HAP-1 (cell line): Measurements from ENCODE around the gene C13orf42.
"Not testable (repeated sequence)": the region's sequence is repeated elsewhere in the genome, so short reads cannot be mapped to it uniquely, and the experiment has no call there.

Source experiments
- DNase-seq, 2 experiments: peaks; one replicate each; pipeline ENCODE4 v3.0.0-alpha.2; 2016 to 2020; ENCODE audit warnings: low spot score in 2 of 2
- H3K27me3 ChIP-seq: fragments of 250-450 bp; sonication (Bioruptor Pico); 2 replicates; pipeline ENCODE4 v1.5.1; 2020; ENCODE audit warnings: low read depth, mild to moderate bottlenecking, moderate library complexity
- H3K36me3 ChIP-seq: fragments of 250-450 bp; sonication (Bioruptor Pico); replicated peaks from 2 replicates; pipeline ENCODE4 v1.5.1; 2020; ENCODE audit warnings: mild to moderate bottlenecking
- H3K4me1 ChIP-seq: fragments of 250-450 bp; sonication (Bioruptor Pico); 2 replicates; pipeline ENCODE4 v1.5.1; 2020; ENCODE audit warnings: mild to moderate bottlenecking
- H3K4me3 ChIP-seq: fragments of 250-450 bp; sonication (Bioruptor Pico); 2 replicates; pipeline ENCODE4 v1.5.1; 2020; ENCODE audit warnings: mild to moderate bottlenecking, moderate library complexity
- H3K9me3 ChIP-seq: fragments of 250-450 bp; sonication (Bioruptor Pico); 2 replicates; pipeline ENCODE4 v1.5.1; 2020; ENCODE audit warnings: mild to moderate bottlenecking, moderate library complexity
- in situ Hi-C: fragments of 300-500 bp; cut with MboI; formaldehyde crosslinking; loops from 3 replicates; pipeline ENCODE4 v1.14.3; 2020; ENCODE audit warnings: low sequenced_read_pairs, inconsistent platforms, mixed read lengths

The C13orf42 gene

GRCh38 chr13:51111997-51112396 is 923 bp upstream of the C13orf42 start:
- Histone ChIP-seq H3K36me3 (no peaks in the 10 kb centered on the region), H3K4me1 (no peaks in the 10 kb centered on the region), H3K4me3 (no peak overlapping the region), H3K27me3 (no peaks in the 10 kb centered on the region), H3K9me3 (no peaks in the 10 kb centered on the region)
- in situ Hi-C loops: loop anchor here (10.0 kb wide), 1 partner anchor 683 kb away; no protein-coding TSS in a partner anchor
- no peak for DNase-seq

GRCh38 chr13:51107996-51108395 is 3.1 kb downstream of the C13orf42 start:
- Histone ChIP-seq H3K9me3 (no peaks in the 10 kb centered on the region), H3K36me3 (no peaks in the 10 kb centered on the region), H3K27me3 (no peaks in the 10 kb centered on the region), H3K4me3 (no peak overlapping the region), H3K4me1 (no peaks in the 10 kb centered on the region)
- in situ Hi-C loops: no loop called here
- no peak for DNase-seq

GRCh38 chr13:51105046-51105445 is 6.0 kb downstream of the C13orf42 start:
- no peaks in the 10 kb centered on the region for H3K9me3 ChIP-seq
- DNase-seq: no peak
- in situ Hi-C loops: no loop called here
- no peaks in the 10 kb centered on the region for H3K36me3 ChIP-seq
- no peak overlapping the region for H3K4me3 ChIP-seq
- no peaks in the 10 kb centered on the region for H3K27me3 ChIP-seq
- no peaks in the 10 kb centered on the region for H3K4me1 ChIP-seq

- Histone ChIP-seq H3K4me1 (no peaks in the 10 kb centered on the region), H3K36me3 (no peaks in the 10 kb centered on the region), H3K27me3 (no peaks in the 10 kb centered on the region), H3K4me3 (no peak overlapping the region), H3K9me3 (no peaks in the 10 kb centered on the region)
- in situ Hi-C loops: no loop called here
- no peak for DNase-seq
These were observed 9.3 kb downstream of the C13orf42 start for GRCh38 chr13:51101636-51102235.

- Histone ChIP-seq H3K9me3 (no peaks in the 10 kb centered on the region), H3K36me3 (no peaks in the 10 kb centered on the region), H3K4me3 (no peak overlapping the region), H3K4me1 (no peaks in the 10 kb centered on the region), H3K27me3 (no peaks in the 10 kb centered on the region)
- in situ Hi-C loops: loop anchor here (25.0 kb wide), 1 partner anchor 90 kb away; no protein-coding TSS in a partner anchor
- DNase-seq: no peak
These were observed 13.6 kb downstream of the C13orf42 start for GRCh38 chr13:51097353-51098043.

GRCh38 chr13:51096131-51096530 is 14.9 kb downstream of the C13orf42 start:
- no peaks in the 10 kb centered on the region for H3K36me3 ChIP-seq
- in situ Hi-C loops: loop anchor here (25.0 kb wide), 1 partner anchor 91 kb away; no protein-coding TSS in a partner anchor
- DNase-seq: no peak

GRCh38 chr13:51093574-51093973 is 17.5 kb downstream of the C13orf42 start:
- H3K4me1 ChIP-seq: no peaks in the 10 kb centered on the region
- no peaks in the 10 kb centered on the region for H3K27me3 ChIP-seq
- H3K4me3 ChIP-seq: no peak overlapping the region
- in situ Hi-C loops: loop anchor here (25.0 kb wide), 1 partner anchor 94 kb away; no protein-coding TSS in a partner anchor
- no peak for DNase-seq
- H3K36me3 ChIP-seq: no peaks in the 10 kb centered on the region
- H3K9me3 ChIP-seq: no peaks in the 10 kb centered on the region

More at GRCh38 chr13:51096131-51096530, 14.9 kb downstream of the C13orf42 start:
- Histone ChIP-seq H3K4me3 (no peak overlapping the region), H3K4me1 (no peaks in the 10 kb centered on the region), H3K27me3 (no peaks in the 10 kb centered on the region), H3K9me3 (no peaks in the 10 kb centered on the region)

GRCh38 chr13:51091839-51092238 is 19.2 kb downstream of the C13orf42 start:
- in situ Hi-C loops: loop anchor here (25.0 kb wide), 1 partner anchor 95 kb away; no protein-coding TSS in a partner anchor
- Histone ChIP-seq H3K27me3 (no peaks in the 10 kb centered on the region), H3K36me3 (no peaks in the 10 kb centered on the region), H3K9me3 (no peaks in the 10 kb centered on the region), H3K4me1 (no peaks in the 10 kb centered on the region), H3K4me3 (no peak overlapping the region)
- DNase-seq: no peak

- H3K27me3 ChIP-seq: no peaks in the 10 kb centered on the region
- 0 out of 2 replicates have a peak, but pooled peaks cover 3% of the 10 kb centered on the region for H3K4me1 ChIP-seq
- H3K4me3 ChIP-seq: no peak overlapping the region
- H3K9me3 ChIP-seq: no peaks in the 10 kb centered on the region
- 0 out of 2 replicates have a peak, but pooled peaks cover 3% of the 10 kb centered on the region for H3K36me3 ChIP-seq
- DNase-seq: no peak
- in situ Hi-C loops: loop anchor here (25.0 kb wide), 1 partner anchor 104 kb away; no protein-coding TSS in a partner anchor
These were observed 27.4 kb downstream of the C13orf42 start for GRCh38 chr13:51083706-51084105.

GRCh38 chr13:51080478-51081065 is 30.5 kb downstream of the C13orf42 start:
- in situ Hi-C loops: loop anchor here (25.0 kb wide), 1 partner anchor 107 kb away; no protein-coding TSS in a partner anchor
- DNase-seq, H3K4me3 ChIP-seq: not testable (repeated sequence)

GRCh38 chr13:51071493-51071892 is 39.6 kb downstream of the C13orf42 start:
- no peak overlapping the region for H3K4me3 ChIP-seq
- H3K4me1 ChIP-seq: peaks cover 3% of the 10 kb centered on the region
- DNase-seq: no peak
- H3K36me3 ChIP-seq: no peaks in the 10 kb centered on the region
- H3K9me3 ChIP-seq: no peaks in the 10 kb centered on the region
- peaks cover 2% of the 10 kb centered on the region; the same call in 1 of the 2 replicates for H3K27me3 ChIP-seq
- in situ Hi-C loops: loop anchor here (25.0 kb wide), 1 partner anchor 234 kb away; the partner anchor contains the start of gene DLEU7

More at GRCh38 chr13:51080478-51081065, 30.5 kb downstream of the C13orf42 start:
- not testable (repeated sequence) for H3K9me3 ChIP-seq, H3K4me1 ChIP-seq, H3K36me3 ChIP-seq, H3K27me3 ChIP-seq

- H3K27me3 ChIP-seq: peaks cover 4% of the 10 kb centered on the region; the same call in 1 of the 2 replicates
These were observed 40.9 kb downstream of the C13orf42 start for GRCh38 chr13:51070005-51070649.

GRCh38 chr13:51068501-51068900 is 42.6 kb downstream of the C13orf42 start:
- peaks cover 3% of the 10 kb centered on the region for H3K4me1 ChIP-seq
- no peak for DNase-seq
- H3K4me3 ChIP-seq: no peak overlapping the region
- H3K27me3 ChIP-seq: peaks cover 4% of the 10 kb centered on the region; the same call in 1 of the 2 replicates
- H3K9me3 ChIP-seq: no peaks in the 10 kb centered on the region
- no peaks in the 10 kb centered on the region for H3K36me3 ChIP-seq
- in situ Hi-C loops: loop anchor here (10.0 to 25.0 kb wide), 2 partner anchors 231 to 1094 kb away; partner anchors contain the start of gene DLEU7

More at GRCh38 chr13:51070005-51070649, 40.9 kb downstream of the C13orf42 start:
- H3K4me3 ChIP-seq: no peak overlapping the region
- in situ Hi-C loops: loop anchor here (25.0 kb wide), 1 partner anchor 233 kb away; the partner anchor contains the start of gene DLEU7
- H3K4me1 ChIP-seq: peaks cover 3% of the 10 kb centered on the region
- peak; percentile 79 to 88 for DNase-seq
- H3K36me3 ChIP-seq: no peaks in the 10 kb centered on the region
- no peaks in the 10 kb centered on the region for H3K9me3 ChIP-seq
